Right renal cortex interstitium (tissue), 3 donors: ENCODE results near the gene LIPI. TPM values are rescaled to one million over a fixed set of nuclear protein-coding genes. Genes with fewer than 3 reads are reported as not detected.
"Not testable (repeated sequence)": the region's sequence is repeated elsewhere in the genome, so short reads cannot be mapped to it uniquely, and the experiment has no call there.

Experiments
- DNase-seq, 3 donors: peaks; one replicate each; pipeline ENCODE4 v3.0.0-alpha.2; 2013; ENCODE audit warnings: low read depth in 3 of 3, low spot score in 2 of 3
- polyA plus RNA-seq, 3 donors: library from polyadenylated mRNA; unstranded; fragments of 120-200 nt; gene quantifications; one replicate each; pipeline ENCODE4 v1.2.1, GENCODE V29; 2013; ENCODE audit not compliant: insufficient read length in 3 of 3

Gene LIPI
- polyA plus RNA-seq, 3 donors = 0.19 to 0.22 (median 0.21) TPM

- DNase-seq = no peak
Measured at GRCh38 chr21:14076143-14076806, 134.5 kb downstream of the LIPI start.

- no peak for DNase-seq
Measured at GRCh38 chr21:14075346-14076142, 135.2 kb downstream of the LIPI start.

- no peak for DNase-seq
Measured at GRCh38 chr21:14074177-14074576, 136.6 kb downstream of the LIPI start.

GRCh38 chr21:14073615-14074014 is 137.1 kb downstream of the LIPI start:
- no peak for DNase-seq

- DNase-seq = no peak
Measured at GRCh38 chr21:14072761-14073535, 137.8 kb downstream of the LIPI start.

- DNase-seq = no peak
Measured at GRCh38 chr21:14071902-14072734, 138.6 kb downstream of the LIPI start.

- DNase-seq = no peak
Measured at GRCh38 chr21:14070968-14071367, 139.8 kb downstream of the LIPI start.

- no peak for DNase-seq
Measured at GRCh38 chr21:14070049-14070893, 140.5 kb downstream of the LIPI start.

GRCh38 chr21:14064296-14064645 is 146.5 kb downstream of the LIPI start:
- DNase-seq = no peak

GRCh38 chr21:14063620-14064295 is 147.0 kb downstream of the LIPI start:
- DNase-seq = not testable (repeated sequence)

GRCh38 chr21:14062684-14063083 is 148.1 kb downstream of the LIPI start:
- not testable (repeated sequence) for DNase-seq

GRCh38 chr21:14061820-14062219 is 148.9 kb downstream of the LIPI start:
- not testable (repeated sequence) for DNase-seq

- not testable (repeated sequence) for DNase-seq
Measured at GRCh38 chr21:14058995-14059627, 151.6 kb downstream of the LIPI start.

Other genes with a start within 250 kb of the LIPI start
- 1 to 10 TPM; 4.1 to 4.7 (median 4.4) TPM for gene RBM11, start 5.2 kb upstream of the LIPI start, polyA plus RNA-seq
- 10 to 100 TPM; 51.0 to 57.4 (median 55.0) TPM for gene HSPA13, start 172.2 kb upstream of the LIPI start, polyA plus RNA-seq